Right lobe of liver (tissue), 6 donors: ENCODE data around the gene SLC20A1. TPM values are rescaled to one million over a fixed set of nuclear protein-coding genes. Genes with fewer than 3 reads are reported as not detected.
A peak's percentile ranks its signal among the peaks of the same experiment; 100 is the strongest.
"Not testable (repeated sequence)": the region's sequence is repeated elsewhere in the genome, so short reads cannot be mapped to it uniquely, and the experiment has no call there.

Experiments used
- ATAC-seq, 4 donors: fragments of 200-7000 bp; cut with Tn5 transposase; one replicate each; pipeline ENCODE4 v1.9.1; 2020; ENCODE audit warnings: mild to moderate bottlenecking in 4 of 4, moderate library complexity in 4 of 4
- DNase-seq, 3 donors: peaks; one replicate each; pipeline ENCODE4 v3.0.0-alpha.2; 2020
- H3K27ac ChIP-seq, 3 donors: fragments of 200-600 bp; one replicate each; pipeline ENCODE4 v1.8.0; 2022
- H3K27me3 ChIP-seq, 2 donors: fragments of 200-600 bp; one replicate each; pipeline ENCODE4 v1.8.0; 2022
- H3K36me3 ChIP-seq, 4 donors: fragments of 200-600 bp; sonication (generic) in 1 of 4; one replicate each; pipeline versions ENCODE4 v1.5.1 to v1.8.0; 2017 to 2022; ENCODE audit warnings: control low read depth in 1 of 4
- H3K4me1 ChIP-seq, 4 donors: fragments of 200-600 bp; sonication (generic) in 1 of 4; one replicate each; pipeline versions ENCODE4 v1.5.1 to v1.8.0; 2017 to 2022; ENCODE audit warnings: control low read depth in 1 of 4
- H3K4me3 ChIP-seq, 3 donors: fragments of 200-600 bp; one replicate each; pipeline ENCODE4 v1.8.0; 2022
- H3K9me3 ChIP-seq, 4 donors: fragments of 200-600 bp; sonication (generic) in 1 of 4; one replicate each; pipeline versions ENCODE4 v1.5.1 to v1.8.0; 2017 to 2022; ENCODE audit warnings: control low read depth in 1 of 4
- POLR2A ChIP-seq: fragments of 450-650 bp; IDR thresholded peaks from one replicate; pipeline ENCODE4 v1.6.1; 2017; ENCODE audit warnings: antibody characterized with exemption, mild to moderate bottlenecking
- WGBS: methylation state at CpG from one replicate; pipeline ENCODE4 v1.1.6; 2018; ENCODE audit warnings: low coverage, low lambda C conversion rate; ENCODE audit not compliant: insufficient coverage; ENCODE audit errors: missing lambda C conversion rate; 5-methylcytosine and 5-hydroxymethylcytosine counted together
- intact Hi-C, 2 donors: fragments of 100-400 bp; cut with DNase I; formaldehyde crosslinking; loops; one replicate each; pipeline versions ENCODE4 v1.11.2 to v1.14.1; 2022
- total RNA-seq, 6 experiments: library from RNA; depleted of rRNA in 2 of 6; stranded (reverse); fragments of >200 nt in 2 of 6; fragmentation: NEBNext Ultra II Directional in 3 of 6; extraction: Animal tissue kit (Norgen Biotek cat#: 25700) in 3 of 6; gene quantifications; one replicate each; pipeline versions ENCODE4 v1.1.0 to v1.2.4, GENCODE V29; 2016 to 2023
- TF ChIP-seq, protein P1 (sequence below), 4 donors: fragments of 200-600 bp in 3 of 4; fragments of 450-650 bp in 1 of 4; IDR thresholded peaks; one replicate each; pipeline versions ENCODE4 v1.5.1 to v1.8.0; 2016 to 2022; ENCODE audit warnings: antibody characterized with exemption in 4 of 4, mild to moderate bottlenecking in 2 of 4
- donor health status: DM: no; HTN: yes; CAD: no.
- donor health status: DM: no; HTN: no; CAD: no.
- donor health status: DM: no; HTN: no; CAD: no.
- donor health status: DM: no; HTN: yes; CAD: no.
- donor health status: DM: no; HTN: yes; CAD: no.

The SLC20A1 gene
- total RNA-seq, 6 experiments from 2014 or later, result 14.3 to 103 (median 26.8) TPM

DNA sequence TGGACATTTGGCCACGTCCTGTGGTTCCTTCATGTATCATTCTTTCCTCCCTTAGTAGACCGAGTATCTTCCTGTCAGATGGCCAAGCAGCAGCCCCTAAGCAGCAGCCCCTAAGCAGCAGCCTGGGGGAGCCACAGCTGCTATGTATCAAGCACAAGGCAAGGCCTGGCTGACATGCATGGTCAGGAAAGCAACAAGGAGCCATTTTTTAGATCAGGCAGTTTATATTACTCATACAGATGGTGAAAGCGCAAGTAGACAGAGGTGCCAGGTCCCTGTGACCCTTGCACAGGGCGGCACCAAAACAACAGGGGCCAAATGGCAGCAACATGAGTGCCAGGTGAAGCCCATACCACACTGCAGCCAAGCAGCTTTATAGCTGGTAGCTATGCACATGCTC, 39.2 kb upstream of the SLC20A1 start:
- Histone ChIP-seq H3K4me1 (peaks cover 0 to 23% (median 4%) of the 10 kb centered on the region in 4 donors), H3K4me3 (no peak overlapping the region), H3K36me3 (no peaks in the 10 kb centered on the region), H3K27ac (peak overlapping the region in 2 of 3 donors; percentile 26 to 52), H3K27me3 (no peaks in the 10 kb centered on the region), H3K9me3 (no peaks in the 10 kb centered on the region)
- WGBS, result 31% methylated on average over 3 of the region's 4 CpGs
- DNase-seq (peak; percentile 60 to 78 (median 63)), ATAC-seq (peak; percentile 96 to 99 (median 98))
- intact Hi-C loops, result no loop called here
- TF ChIP-seq, protein P1, sequence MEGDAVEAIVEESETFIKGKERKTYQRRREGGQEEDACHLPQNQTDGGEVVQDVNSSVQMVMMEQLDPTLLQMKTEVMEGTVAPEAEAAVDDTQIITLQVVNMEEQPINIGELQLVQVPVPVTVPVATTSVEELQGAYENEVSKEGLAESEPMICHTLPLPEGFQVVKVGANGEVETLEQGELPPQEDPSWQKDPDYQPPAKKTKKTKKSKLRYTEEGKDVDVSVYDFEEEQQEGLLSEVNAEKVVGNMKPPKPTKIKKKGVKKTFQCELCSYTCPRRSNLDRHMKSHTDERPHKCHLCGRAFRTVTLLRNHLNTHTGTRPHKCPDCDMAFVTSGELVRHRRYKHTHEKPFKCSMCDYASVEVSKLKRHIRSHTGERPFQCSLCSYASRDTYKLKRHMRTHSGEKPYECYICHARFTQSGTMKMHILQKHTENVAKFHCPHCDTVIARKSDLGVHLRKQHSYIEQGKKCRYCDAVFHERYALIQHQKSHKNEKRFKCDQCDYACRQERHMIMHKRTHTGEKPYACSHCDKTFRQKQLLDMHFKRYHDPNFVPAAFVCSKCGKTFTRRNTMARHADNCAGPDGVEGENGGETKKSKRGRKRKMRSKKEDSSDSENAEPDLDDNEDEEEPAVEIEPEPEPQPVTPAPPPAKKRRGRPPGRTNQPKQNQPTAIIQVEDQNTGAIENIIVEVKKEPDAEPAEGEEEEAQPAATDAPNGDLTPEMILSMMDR (IDR thresholded peaks at IDR 0.05), result no peak
- TF ChIP-seq POLR2A, result no peak

DNA sequence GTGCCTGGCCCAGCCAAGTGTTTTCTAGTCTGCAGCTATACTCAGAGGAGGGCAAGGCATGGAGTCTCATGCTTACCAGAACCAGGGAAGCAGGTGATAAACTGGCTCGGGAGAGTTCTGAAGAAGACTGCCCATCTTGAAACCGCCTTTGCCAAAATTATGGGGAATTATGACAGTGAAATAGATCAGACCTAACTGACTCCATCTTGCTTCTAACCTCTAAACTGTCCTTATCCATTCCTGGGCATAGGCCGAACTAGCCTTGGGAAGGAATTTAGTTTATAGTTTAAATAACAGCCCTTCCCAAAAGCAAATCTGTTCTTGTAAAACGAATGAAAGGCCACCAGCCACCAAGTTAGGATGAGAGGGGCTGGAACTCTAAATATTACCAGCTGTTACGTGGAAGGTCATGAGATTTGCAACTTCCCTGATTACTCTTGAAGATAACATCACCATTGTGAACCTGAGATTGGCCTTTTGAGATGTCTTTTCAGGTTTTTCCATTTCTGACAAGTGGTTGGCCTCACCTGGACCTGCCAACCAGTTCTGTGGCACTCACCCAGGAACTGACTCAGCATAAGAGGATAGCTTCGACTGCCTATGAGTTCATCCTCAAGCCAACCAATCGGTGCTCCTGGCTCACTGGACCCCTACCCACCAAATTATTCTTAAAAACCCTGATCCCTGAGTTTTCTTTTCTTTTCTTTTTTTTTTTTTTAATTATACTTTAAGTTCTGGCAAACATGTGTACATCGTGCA, 37.9 kb upstream of the SLC20A1 start:
- Histone ChIP-seq H3K36me3 (no peaks in the 10 kb centered on the region), H3K27ac (no peak overlapping the region), H3K4me1 (peaks cover 0 to 20% (median 3%) of the 10 kb centered on the region in 4 donors), H3K9me3 (no peaks in the 10 kb centered on the region), H3K4me3 (no peak overlapping the region), H3K27me3 (no peaks in the 10 kb centered on the region)
- DNase-seq, result peak in 1 of 3 donors; percentile 61
- 67% methylated on average over 6 of the region's 8 CpGs for WGBS
- ATAC-seq, result peak in 2 of 4 donors; percentile 30 to 45
- intact Hi-C loops, result no loop called here
- TF ChIP-seq, protein P1 (IDR thresholded peaks at IDR 0.05), result no peak
- no peak for TF ChIP-seq POLR2A

DNA sequence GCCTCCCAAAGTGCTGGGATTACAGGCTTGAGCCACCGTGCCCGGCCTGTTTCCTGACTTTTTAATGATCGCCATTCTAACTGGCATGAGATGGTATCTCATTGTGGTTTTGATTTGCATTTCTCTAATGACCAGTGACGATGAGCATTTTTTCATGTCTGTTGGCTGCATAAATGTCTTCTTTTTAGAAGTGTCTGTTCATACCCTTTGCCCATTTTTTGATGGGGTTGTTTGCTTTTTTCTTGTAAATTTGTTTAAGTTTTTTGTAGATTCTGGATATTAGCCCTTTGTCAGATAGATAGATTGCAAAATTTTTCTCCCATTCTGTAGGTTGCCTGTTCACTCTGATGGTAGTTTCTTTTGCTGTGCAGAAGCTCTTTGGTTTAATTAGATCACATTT, 36.4 kb upstream of the SLC20A1 start:
- intact Hi-C loops, H3K4me3 ChIP-seq, ATAC-seq, H3K9me3 ChIP-seq, H3K36me3 ChIP-seq, H3K27me3 ChIP-seq, H3K27ac ChIP-seq, DNase-seq: not testable (repeated sequence)
- H3K4me1 ChIP-seq, result peaks cover 0 to 14% (median 0%) of the 10 kb centered on the region in 4 donors
- 88% methylated on average over 4 of the region's 4 CpGs for WGBS

DNA sequence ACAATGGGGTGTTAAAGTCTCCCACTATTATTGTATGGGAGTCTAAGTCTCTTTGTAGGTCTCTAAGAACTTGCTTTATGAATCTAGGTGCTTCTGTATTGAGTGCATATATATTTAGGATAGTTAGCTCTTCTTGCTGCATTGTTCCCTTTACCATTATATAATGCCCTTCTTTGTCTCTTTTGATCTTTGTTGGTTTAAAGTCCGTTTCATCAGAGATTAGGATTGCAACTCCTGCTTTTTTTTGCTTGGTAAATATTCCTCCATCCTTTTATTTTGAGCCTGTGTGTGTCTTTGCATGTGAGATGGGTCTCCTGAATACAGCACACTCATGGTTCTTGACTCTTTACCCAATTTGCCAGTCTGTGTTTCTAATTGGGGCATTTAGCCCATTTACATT, 33.5 kb upstream of the SLC20A1 start:
- H3K9me3 ChIP-seq, H3K27me3 ChIP-seq, DNase-seq, intact Hi-C loops, H3K36me3 ChIP-seq, H3K4me3 ChIP-seq, H3K27ac ChIP-seq, ATAC-seq: not testable (repeated sequence)
- H3K4me1 ChIP-seq, result peaks cover 0 to 11% (median 0%) of the 10 kb centered on the region in 4 donors
- WGBS, result 78% methylated on average over 1 of the region's 1 CpG

DNA sequence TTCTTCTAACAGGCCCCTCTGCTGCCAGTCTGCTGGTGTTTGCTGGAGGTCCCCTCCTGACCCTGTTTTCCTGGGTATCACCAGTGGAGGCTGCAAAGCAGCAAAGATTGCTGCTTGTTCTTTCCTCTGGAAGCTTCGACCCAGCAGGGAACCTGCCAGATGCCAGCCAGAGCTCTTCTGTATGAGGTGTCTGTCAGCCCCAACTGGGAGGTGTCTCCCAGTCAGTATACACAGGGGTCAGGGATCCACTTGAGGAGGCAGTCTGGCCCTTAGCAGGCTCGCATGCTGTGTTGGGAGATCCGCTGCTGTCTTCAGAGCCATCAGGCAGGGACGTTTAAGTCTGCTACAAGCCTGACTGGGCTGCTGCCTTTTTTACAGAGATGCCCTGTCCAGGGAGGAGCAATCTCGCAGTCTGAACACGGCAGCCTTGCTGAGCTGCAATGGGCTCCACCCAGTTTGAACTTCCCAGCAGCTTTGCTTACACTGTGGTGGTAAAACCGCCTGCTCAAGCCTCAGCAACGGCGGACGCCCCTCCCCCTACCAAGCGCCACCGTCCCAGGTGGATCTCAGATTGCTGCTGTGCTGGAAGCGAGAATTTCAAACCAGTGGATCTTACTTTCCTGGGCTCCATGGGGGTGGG, 31.4 kb upstream of the SLC20A1 start:
- intact Hi-C loops, result no loop called here
- WGBS, result 65% methylated on average over 4 of the region's 13 CpGs
- no peaks in the 10 kb centered on the region for H3K27me3 ChIP-seq
- H3K9me3 ChIP-seq, result no peaks in the 10 kb centered on the region
- DNase-seq (no peak), ATAC-seq (no peak)
- H3K4me1 ChIP-seq, result peaks cover 0 to 8% (median 0%) of the 10 kb centered on the region in 4 donors
- no peak overlapping the region for H3K4me3 ChIP-seq
- no peak overlapping the region for H3K27ac ChIP-seq
- no peaks in the 10 kb centered on the region for H3K36me3 ChIP-seq
- TF ChIP-seq, protein P1 (IDR thresholded peaks at IDR 0.05), result no peak
